ENCODE data around the gene GALNT2. TPM values are rescaled to one million over a fixed set of nuclear protein-coding genes. Genes with fewer than 3 reads are reported as not detected.

Gene GALNT2
- total and polyA plus RNA-seq, 10 of the 15 experiments (the other 5 are each of a cell fraction or from before 2014, with no cell fraction given) = 0.52 to 27.7 (median 16.3) TPM

DNA sequence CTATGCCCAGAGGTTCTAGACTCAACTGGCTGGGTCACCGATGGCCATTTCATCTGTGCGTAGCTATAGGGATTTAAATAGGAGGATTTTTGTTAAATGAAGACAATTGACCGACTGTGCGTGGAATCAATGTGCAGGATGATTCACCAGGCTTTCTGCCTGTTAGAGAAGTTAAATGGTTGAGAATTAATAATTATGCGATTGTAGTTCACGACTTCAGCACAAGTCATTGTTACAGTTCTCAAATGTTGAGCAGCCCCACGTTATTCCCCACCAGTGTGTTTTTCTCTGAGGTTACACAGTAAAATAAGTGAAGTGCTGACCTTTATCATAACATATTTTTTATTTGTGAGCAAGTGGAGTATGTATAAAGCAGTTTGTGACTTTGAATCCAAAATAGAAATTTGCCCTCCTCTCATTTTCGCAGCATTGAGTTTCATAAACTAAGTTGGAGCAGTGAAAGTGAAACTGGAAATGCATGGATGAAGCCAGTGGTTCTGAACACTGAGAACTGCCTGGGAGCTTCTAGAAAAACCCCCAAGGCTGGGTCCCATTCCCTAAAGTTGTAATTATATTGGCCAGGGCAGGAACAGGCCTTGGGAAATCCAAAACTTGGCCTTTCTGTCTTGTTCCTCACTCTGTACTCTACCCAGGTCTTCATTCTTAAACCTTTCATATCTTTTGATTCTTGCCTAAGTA, 102.6 kb downstream of the GALNT2 start:
- DNase-seq (ENCODE audit: low read depth, low spot score) = peak; percentile 55
- Histone ChIP-seq H3K4me3 (peak overlapping the region; percentile 28; the same call in 1 of the 2 replicates), H3K4me2 (ENCODE audit: control insufficient read depth, insufficient read depth) (peak overlapping the region; percentile 66), H3K36me3 (ENCODE audit: control insufficient read depth in 2 of 2, insufficient read depth in 2 of 2, low read length in 1 of 2) (no peaks in the 10 kb centered on the region), H3K9ac (ENCODE audit: control insufficient read depth, insufficient read depth, low read length) (peak overlapping the region; percentile 35), H3K27ac (ENCODE audit: control insufficient read depth, insufficient read depth) (peak overlapping the region; percentile 79), H3K79me2 (ENCODE audit: control insufficient read depth, insufficient read depth, low read length) (peaks cover 23% of the 10 kb centered on the region), H4K20me1 (ENCODE audit: control insufficient read depth, insufficient read depth) (no peaks in the 10 kb centered on the region), H3K9me3 (replicated peaks; ENCODE audit: control insufficient read depth, insufficient read depth, low read length) (no peaks in the 10 kb centered on the region; the same call in 2 of the 3 replicates), H2AFZ (ENCODE audit: control insufficient read depth, low read depth, low read length) (peak overlapping the region; percentile 34), H3K27me3 (replicated peaks in 1 of 2; ENCODE audit: control insufficient read depth in 2 of 2, insufficient read depth in 2 of 2, low read length in 1 of 2) (no peaks in the 10 kb centered on the region), H3K4me1 (ENCODE audit: control insufficient read depth, insufficient read depth, low read length) (peaks cover 26% of the 10 kb centered on the region)
- peak; percentile 70 for ATAC-seq
- POLR2A ChIA-PET = interaction anchor here (0.6 to 1.6 kb wide), 4 partner anchors 24 to 54 kb away, joined by 3 to 5 read pairs (median 4); no protein-coding TSS in a partner anchor
- SMC1A ChIA-PET (ENCODE audit: uncharacterized antibody, unreplicated experiment) = interaction anchor here (0.6 to 2.8 kb wide), 11 partner anchors 16 to 66 kb away, joined by 3 to 10 read pairs (median 5); no protein-coding TSS in a partner anchor
- WGBS (ENCODE audit: insufficient coverage, insufficient replicate concordance, low lambda C conversion rate, missing lambda C conversion rate) = 33% methylated on average over 8 of the region's 8 CpGs
- intact Hi-C loops (cut with micrococcal nuclease; ENCODE audit: unreplicated experiment) = loop anchor here (1.0 to 10.0 kb wide), 3 partner anchors 46 to 457 kb away; no protein-coding TSS in a partner anchor
- CTCF ChIA-PET = interaction anchor here (1.0 to 1.4 kb wide), 3 partner anchors 19 to 46 kb away, joined by 3 to 6 read pairs (median 4); no protein-coding TSS in a partner anchor
- peak; percentile 65 for FAIRE-seq
- BruUV-seq (replicated peaks) = no TSS peak
- RAD21 ChIA-PET (ENCODE audit: unreplicated experiment) = interaction anchor here (0.7 to 2.4 kb wide), 8 partner anchors 12 to 314 kb away, joined by 3 to 30 read pairs (median 5); partner anchors contain the start of gene GALNT2
- in situ Hi-C loops (cut with MboI) = no loop called here
- TF ChIP-seq SMC3 (IDR thresholded peaks at IDR 0.05; ENCODE audit: borderline replicate concordance, low read length) (no peak), YBX1 (IDR thresholded peaks at IDR 0.05) (no peak), SMARCA5 (IDR thresholded peaks at IDR 0.05) (no peak), EGR1 (IDR thresholded peaks at IDR 0.05; ENCODE audit: borderline replicate concordance in 1 of 2, low read depth in 2 of 2, low read length in 2 of 2) (no peak), NR2F1 (conservative IDR thresholded peaks at IDR 0.05) (0 out of 2 replicates have a peak, but pooled peaks have one; percentile 42), IKZF1 (conservative IDR thresholded peaks at IDR 0.05) (peak; percentile 80), IKZF2 (IDR thresholded peaks at IDR 0.05) (peak; percentile 82 to 85), RBBP5 (conservative IDR thresholded peaks at IDR 0.05) (0 out of 2 replicates have a peak, but pooled peaks have one; percentile 30), EED (IDR thresholded peaks at IDR 0.05; ENCODE audit: low read depth) (peak; percentile 77), ZZZ3 (IDR thresholded peaks at IDR 0.05; ENCODE audit: control insufficient read depth, insufficient read length, low read depth) (no peak), TARDBP (IDR thresholded peaks at IDR 0.05; ENCODE audit: borderline replicate concordance) (no peak), BCL11A (IDR thresholded peaks at IDR 0.05; ENCODE audit: low read depth, low read length) (0 out of 2 replicates have a peak, but pooled peaks have one; percentile 39), JUNB (IDR thresholded peaks at IDR 0.05) (no peak), BACH1 (IDR thresholded peaks at IDR 0.05; ENCODE audit: borderline replicate concordance) (no peak), MXI1 (IDR thresholded peaks at IDR 0.05; ENCODE audit: low read depth, low read length) (peak; percentile 41; the same call in 1 of the 2 replicates)
- TF ChIP-seq, protein P1, sequence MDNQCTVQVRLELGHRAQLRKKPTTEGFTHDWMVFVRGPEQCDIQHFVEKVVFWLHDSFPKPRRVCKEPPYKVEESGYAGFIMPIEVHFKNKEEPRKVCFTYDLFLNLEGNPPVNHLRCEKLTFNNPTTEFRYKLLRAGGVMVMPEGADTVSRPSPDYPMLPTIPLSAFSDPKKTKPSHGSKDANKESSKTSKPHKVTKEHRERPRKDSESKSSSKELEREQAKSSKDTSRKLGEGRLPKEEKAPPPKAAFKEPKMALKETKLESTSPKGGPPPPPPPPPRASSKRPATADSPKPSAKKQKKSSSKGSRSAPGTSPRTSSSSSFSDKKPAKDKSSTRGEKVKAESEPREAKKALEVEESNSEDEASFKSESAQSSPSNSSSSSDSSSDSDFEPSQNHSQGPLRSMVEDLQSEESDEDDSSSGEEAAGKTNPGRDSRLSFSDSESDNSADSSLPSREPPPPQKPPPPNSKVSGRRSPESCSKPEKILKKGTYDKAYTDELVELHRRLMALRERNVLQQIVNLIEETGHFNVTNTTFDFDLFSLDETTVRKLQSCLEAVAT (IDR thresholded peaks at IDR 0.05) = peak; percentile 94
- TF ChIP-seq, protein P2, sequence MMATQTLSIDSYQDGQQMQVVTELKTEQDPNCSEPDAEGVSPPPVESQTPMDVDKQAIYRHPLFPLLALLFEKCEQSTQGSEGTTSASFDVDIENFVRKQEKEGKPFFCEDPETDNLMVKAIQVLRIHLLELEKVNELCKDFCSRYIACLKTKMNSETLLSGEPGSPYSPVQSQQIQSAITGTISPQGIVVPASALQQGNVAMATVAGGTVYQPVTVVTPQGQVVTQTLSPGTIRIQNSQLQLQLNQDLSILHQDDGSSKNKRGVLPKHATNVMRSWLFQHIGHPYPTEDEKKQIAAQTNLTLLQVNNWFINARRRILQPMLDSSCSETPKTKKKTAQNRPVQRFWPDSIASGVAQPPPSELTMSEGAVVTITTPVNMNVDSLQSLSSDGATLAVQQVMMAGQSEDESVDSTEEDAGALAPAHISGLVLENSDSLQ (IDR thresholded peaks at IDR 0.05) = no peak
- TF ChIP-seq, protein P3, sequence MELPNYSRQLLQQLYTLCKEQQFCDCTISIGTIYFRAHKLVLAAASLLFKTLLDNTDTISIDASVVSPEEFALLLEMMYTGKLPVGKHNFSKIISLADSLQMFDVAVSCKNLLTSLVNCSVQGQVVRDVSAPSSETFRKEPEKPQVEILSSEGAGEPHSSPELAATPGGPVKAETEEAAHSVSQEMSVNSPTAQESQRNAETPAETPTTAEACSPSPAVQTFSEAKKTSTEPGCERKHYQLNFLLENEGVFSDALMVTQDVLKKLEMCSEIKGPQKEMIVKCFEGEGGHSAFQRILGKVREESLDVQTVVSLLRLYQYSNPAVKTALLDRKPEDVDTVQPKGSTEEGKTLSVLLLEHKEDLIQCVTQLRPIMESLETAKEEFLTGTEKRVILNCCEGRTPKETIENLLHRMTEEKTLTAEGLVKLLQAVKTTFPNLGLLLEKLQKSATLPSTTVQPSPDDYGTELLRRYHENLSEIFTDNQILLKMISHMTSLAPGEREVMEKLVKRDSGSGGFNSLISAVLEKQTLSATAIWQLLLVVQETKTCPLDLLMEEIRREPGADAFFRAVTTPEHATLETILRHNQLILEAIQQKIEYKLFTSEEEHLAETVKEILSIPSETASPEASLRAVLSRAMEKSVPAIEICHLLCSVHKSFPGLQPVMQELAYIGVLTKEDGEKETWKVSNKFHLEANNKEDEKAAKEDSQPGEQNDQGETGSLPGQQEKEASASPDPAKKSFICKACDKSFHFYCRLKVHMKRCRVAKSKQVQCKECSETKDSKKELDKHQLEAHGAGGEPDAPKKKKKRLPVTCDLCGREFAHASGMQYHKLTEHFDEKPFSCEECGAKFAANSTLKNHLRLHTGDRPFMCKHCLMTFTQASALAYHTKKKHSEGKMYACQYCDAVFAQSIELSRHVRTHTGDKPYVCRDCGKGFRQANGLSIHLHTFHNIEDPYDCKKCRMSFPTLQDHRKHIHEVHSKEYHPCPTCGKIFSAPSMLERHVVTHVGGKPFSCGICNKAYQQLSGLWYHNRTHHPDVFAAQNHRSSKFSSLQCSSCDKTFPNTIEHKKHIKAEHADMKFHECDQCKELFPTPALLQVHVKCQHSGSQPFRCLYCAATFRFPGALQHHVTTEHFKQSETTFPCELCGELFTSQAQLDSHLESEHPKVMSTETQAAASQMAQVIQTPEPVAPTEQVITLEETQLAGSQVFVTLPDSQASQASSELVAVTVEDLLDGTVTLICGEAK (IDR thresholded peaks at IDR 0.05; ENCODE audit: borderline replicate concordance) = no peak; the same call in 1 of the 2 replicates
